H9 (cell line): ENCODE measurements around the gene DESI2. TPM values are rescaled to one million over a fixed set of nuclear protein-coding genes. Genes with fewer than 3 reads are reported as not detected.
"Not testable (repeated sequence)": the region's sequence is repeated elsewhere in the genome, so short reads cannot be mapped to it uniquely, and the experiment has no call there.

Experiments used
- DNase-seq: peaks from one replicate; pipeline ENCODE4 v3.0.0-alpha.2; 2017
- H2AFZ ChIP-seq: one replicate; pipeline ENCODE4 v1.6.1; 2013; ENCODE audit warnings: mild to moderate bottlenecking, low read length, control low read depth, moderate library complexity
- H2AK5ac ChIP-seq: 2 replicates; pipeline ENCODE4 v1.6.1; 2013; ENCODE audit warnings: low read length, control low read depth, mixed read lengths; ENCODE audit not compliant: insufficient read length
- H2BK120ac ChIP-seq: one replicate; pipeline ENCODE4 v1.6.1; 2013; ENCODE audit warnings: low read depth, mild to moderate bottlenecking, low read length, control low read depth, inconsistent platforms; ENCODE audit not compliant: poor library complexity, severe bottlenecking
- H2BK12ac ChIP-seq: 2 replicates; pipeline ENCODE4 v1.6.1; 2013; ENCODE audit warnings: low read length, control low read depth, mixed read lengths, low read depth; ENCODE audit not compliant: insufficient read length
- H2BK15ac ChIP-seq: 2 replicates; pipeline ENCODE4 v1.6.1; 2013; ENCODE audit warnings: low read depth, low read length, control low read depth
- H2BK20ac ChIP-seq: one replicate; pipeline ENCODE4 v1.6.1; 2013; ENCODE audit warnings: low read depth, mild to moderate bottlenecking, low read length, control low read depth, inconsistent platforms; ENCODE audit not compliant: poor library complexity, severe bottlenecking
- H2BK5ac ChIP-seq: 2 replicates; pipeline ENCODE4 v1.6.1; 2013; ENCODE audit warnings: low read length, control low read depth, mixed read lengths; ENCODE audit not compliant: insufficient read length
- H3K14ac ChIP-seq: 2 replicates; pipeline ENCODE4 v1.6.1; 2013; ENCODE audit warnings: low read length, control low read depth; ENCODE audit not compliant: insufficient read depth
- H3K18ac ChIP-seq: 2 replicates; pipeline ENCODE4 v1.6.1; 2013; ENCODE audit warnings: low read depth, mild to moderate bottlenecking, mixed read lengths, low read length, control low read depth; ENCODE audit not compliant: insufficient read length
- H3K23ac ChIP-seq: 2 replicates; pipeline ENCODE4 v1.6.1; 2013; ENCODE audit warnings: low read length, control low read depth, mixed read lengths, low read depth; ENCODE audit not compliant: insufficient read length
- H3K23me2 ChIP-seq: 2 replicates; pipeline ENCODE4 v1.6.1; 2013; ENCODE audit warnings: low read depth, mild to moderate bottlenecking, mixed read lengths, low read length, control low read depth; ENCODE audit not compliant: insufficient read length, poor library complexity, severe bottlenecking
- H3K27ac ChIP-seq: 2 replicates; pipeline ENCODE4 v1.5.1; 2013; ENCODE audit warnings: low read length, control low read depth, mixed read lengths, low read depth; ENCODE audit not compliant: insufficient read length
- H3K27me3 ChIP-seq: 2 replicates; pipeline ENCODE4 v1.6.1; 2013; ENCODE audit warnings: low read length, control low read depth, inconsistent platforms; ENCODE audit not compliant: insufficient read depth
- H3K4ac ChIP-seq: 2 replicates; pipeline ENCODE4 v1.6.1; 2013; ENCODE audit warnings: low read depth, mild to moderate bottlenecking, control low read depth, inconsistent platforms, low read length, moderate library complexity
- H3K4me1 ChIP-seq: 2 replicates; pipeline ENCODE4 v1.6.1; 2013; ENCODE audit warnings: low read length, control low read depth, inconsistent platforms; ENCODE audit not compliant: insufficient read depth
- H3K4me2 ChIP-seq: 2 replicates; pipeline ENCODE4 v1.6.1; 2013; ENCODE audit warnings: low read length, control low read depth, mixed read lengths; ENCODE audit not compliant: insufficient read length, insufficient read depth
- H3K56ac ChIP-seq: 2 replicates; pipeline ENCODE4 v1.6.1; 2013; ENCODE audit warnings: low read depth, mild to moderate bottlenecking, mixed read lengths, low read length, control low read depth; ENCODE audit not compliant: insufficient read length
- H3K79me1 ChIP-seq: 2 replicates; pipeline ENCODE4 v1.6.1; 2013; ENCODE audit warnings: low read depth, mild to moderate bottlenecking, moderate library complexity, low read length, control low read depth, inconsistent platforms; ENCODE audit not compliant: insufficient read depth, poor library complexity, severe bottlenecking
- H3K79me2 ChIP-seq: 2 replicates; pipeline ENCODE4 v1.6.1; 2013; ENCODE audit warnings: low read length, control low read depth, inconsistent platforms; ENCODE audit not compliant: insufficient read depth
- H3K9ac ChIP-seq: 2 replicates; pipeline ENCODE4 v1.6.1; 2013; ENCODE audit warnings: low read length, control low read depth, mixed read lengths; ENCODE audit not compliant: insufficient read length; ENCODE audit errors: extremely low read depth
- H3K9me3 ChIP-seq: one replicate; pipeline ENCODE4 v1.6.1; 2013; ENCODE audit warnings: low read depth, low read length, inconsistent platforms; ENCODE audit not compliant: control insufficient read depth
- H3T11ph ChIP-seq: one replicate; pipeline ENCODE4 v1.6.1; 2013; ENCODE audit warnings: mild to moderate bottlenecking, low read length, control low read depth, inconsistent platforms
- H4K20me1 ChIP-seq: one replicate; pipeline ENCODE4 v1.6.1; 2013; ENCODE audit not compliant: control insufficient read depth, insufficient read length, insufficient read depth
- H4K5ac ChIP-seq: 2 replicates; pipeline ENCODE4 v1.6.1; 2013; ENCODE audit warnings: low read depth, mild to moderate bottlenecking, mixed read lengths, low read length, control low read depth; ENCODE audit not compliant: insufficient read length
- H4K8ac ChIP-seq: replicated peaks from 2 replicates; pipeline ENCODE4 v1.6.1; 2013; ENCODE audit warnings: low read length, control low read depth, mixed read lengths, low read depth; ENCODE audit not compliant: insufficient read length
- H4K91ac ChIP-seq: 2 replicates; pipeline ENCODE4 v1.6.1; 2013; ENCODE audit warnings: low read depth, mild to moderate bottlenecking, moderate library complexity, mixed read lengths, low read length, control low read depth; ENCODE audit not compliant: insufficient read length
- H3K27ac Mint-ChIP-seq, 3 experiments: 2 replicates in 2 of 3; 3 replicates in 1 of 3; pipeline ENCODE4 v1.8.0; 2020 to 2021; ENCODE audit warnings: mixed read lengths in 3 of 3, mild to moderate bottlenecking in 1 of 3, moderate library complexity in 1 of 3
- H3K27me3 Mint-ChIP-seq: 2 replicates; pipeline ENCODE4 v1.8.0; 2021; ENCODE audit warnings: low read depth, mild to moderate bottlenecking, moderate library complexity, mixed read lengths
- H3K36me3 Mint-ChIP-seq, 3 experiments: 2 replicates in 2 of 3; 3 replicates in 1 of 3; pipeline ENCODE4 v1.8.0; 2020 to 2021; ENCODE audit warnings: low read depth in 3 of 3, mixed read lengths in 3 of 3; ENCODE audit not compliant: insufficient read depth in 1 of 3
- H3K4me1 Mint-ChIP-seq, 2 experiments: 2 replicates each; pipeline ENCODE4 v1.8.0; 2020; ENCODE audit warnings: mixed read lengths in 2 of 2
- H3K4me3 Mint-ChIP-seq, 2 experiments: 2 replicates in 1 of 2; 3 replicates in 1 of 2; pipeline ENCODE4 v1.8.0; 2020 to 2021; ENCODE audit warnings: mild to moderate bottlenecking in 2 of 2, mixed read lengths in 2 of 2, moderate library complexity in 1 of 2
- H3K9me3 Mint-ChIP-seq, 2 experiments: 2 replicates in 1 of 2; 3 replicates in 1 of 2; pipeline ENCODE4 v1.8.0; 2020; ENCODE audit warnings: mild to moderate bottlenecking in 2 of 2, mixed read lengths in 2 of 2, moderate library complexity in 1 of 2
- CTCF ChIP-seq: fragments of 200-600 bp; sonication (generic); conservative IDR thresholded peaks from 3 replicates; pipeline ENCODE4 v1.8.0; 2021; ENCODE audit warnings: antibody characterized with exemption, mild to moderate bottlenecking
- WGBS: extraction: QIAGEN DNeasy Blood & Tissue Kit; methylation state at CpG from one replicate; pipeline ENCODE4 v1.1.7; 2013; ENCODE audit warnings: missing lambda C conversion rate, low lambda C conversion rate, mixed read lengths; ENCODE audit not compliant: insufficient read length; ENCODE audit errors: extremely low coverage; 5-methylcytosine and 5-hydroxymethylcytosine counted together
- total RNA-seq: library from RNA; stranded (reverse); gene quantifications from 2 replicates; pipeline ENCODE4 v1.2.1, GENCODE V29; 2021

The DESI2 gene
- total RNA-seq, 1 experiment from 2014 or later = 89.9 TPM

DNA sequence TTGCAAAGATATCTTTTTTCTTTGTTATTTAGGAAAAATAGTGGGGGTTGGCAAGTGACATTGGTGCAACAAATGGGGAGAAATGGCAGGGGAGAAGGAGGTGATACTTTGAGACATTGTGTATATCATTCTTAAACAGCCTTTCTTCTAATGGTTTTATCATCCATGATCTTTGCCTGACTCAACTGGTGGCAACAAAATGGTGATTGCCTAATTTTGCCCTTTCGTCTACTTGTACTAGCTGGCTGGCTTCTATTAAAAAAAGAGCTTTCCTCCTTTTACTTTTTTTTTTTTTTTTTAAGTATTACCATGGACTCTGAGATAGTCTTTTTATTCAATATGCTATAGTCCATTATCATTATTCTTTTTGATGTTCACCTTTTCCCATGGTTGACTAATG lies 27.7 kb downstream of the DESI2 start:
- H3K27me3 ChIP-seq = no peaks in the 10 kb centered on the region
- H3K27ac ChIP-seq = no peak overlapping the region
- Mint-ChIP-seq H3K4me1 (peaks cover 12 to 13% of the 10 kb centered on the region in 2 experiments), H3K4me3 (no peak overlapping the region), H3K9me3 (no peaks in the 10 kb centered on the region), H3K27me3 (no peaks in the 10 kb centered on the region; the same call in 1 of the 2 replicates), H3K27ac (no peak overlapping the region), H3K36me3 (peaks cover 19 to 39% (median 34%) of the 10 kb centered on the region in 3 experiments)
- no peak overlapping the region for H2BK12ac ChIP-seq
- no peak overlapping the region for H3K23ac ChIP-seq
- H3K9me3 ChIP-seq = no peaks in the 10 kb centered on the region
- no peaks in the 10 kb centered on the region; the same call in 1 of the 2 replicates for H3K79me2 ChIP-seq
- no peak overlapping the region for H3K14ac ChIP-seq
- TF ChIP-seq CTCF = no peak
- no peak overlapping the region for H3K56ac ChIP-seq
- no peak overlapping the region for H2BK120ac ChIP-seq
- no peak for DNase-seq
- no peak overlapping the region for H3K4me2 ChIP-seq
- no peak overlapping the region for H2AK5ac ChIP-seq
- no peak overlapping the region for H2BK20ac ChIP-seq
- no peaks in the 10 kb centered on the region for H3K23me2 ChIP-seq
- H4K8ac ChIP-seq = no peak overlapping the region
- H4K5ac ChIP-seq = no peak overlapping the region
- H3K18ac ChIP-seq = no peak overlapping the region
- no CpG with 5 or more reads among the region's 1 CpG for WGBS
- no peak overlapping the region for H3K9ac ChIP-seq
- no peaks in the 10 kb centered on the region for H3K4me1 ChIP-seq
- H4K20me1 ChIP-seq = no peaks in the 10 kb centered on the region
- H2BK15ac ChIP-seq = no peak overlapping the region
- H4K91ac ChIP-seq = no peak overlapping the region
- no peak overlapping the region for H2AFZ ChIP-seq
- H3K4ac ChIP-seq = no peak overlapping the region
- H3T11ph ChIP-seq = no peak overlapping the region
- no peak overlapping the region for H2BK5ac ChIP-seq
- H3K79me1 ChIP-seq = peaks cover 3% of the 10 kb centered on the region

DNA sequence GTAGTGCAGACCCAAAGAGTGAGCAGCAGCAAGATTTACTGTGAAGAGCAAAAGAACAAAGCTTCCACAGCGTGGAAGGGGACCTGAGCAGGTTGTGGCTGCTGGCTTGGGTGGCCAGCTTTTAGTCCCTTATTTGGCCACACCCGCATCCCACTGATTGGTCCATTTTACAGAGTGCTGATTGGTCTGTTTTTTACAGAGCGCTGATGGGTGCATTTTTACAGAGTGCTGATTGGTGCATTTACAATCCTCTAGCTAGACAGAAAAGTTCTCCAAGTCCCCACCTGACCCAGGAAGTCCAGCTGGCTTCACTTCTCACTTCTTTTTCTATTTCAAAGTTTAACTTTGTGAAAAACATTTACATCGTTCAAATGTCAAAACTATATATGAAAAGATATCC lies 29.2 kb downstream of the DESI2 start:
- not testable (repeated sequence) for H3K23me2 ChIP-seq, H2BK12ac ChIP-seq, H3K18ac ChIP-seq, H3K27me3 Mint-ChIP-seq, H4K20me1 ChIP-seq, H2BK20ac ChIP-seq, H3K9ac ChIP-seq, H3K4me2 ChIP-seq, H3K4me1 ChIP-seq, H3K27me3 ChIP-seq, H4K5ac ChIP-seq, H3K23ac ChIP-seq, H3K4ac ChIP-seq, H3K56ac ChIP-seq, H2BK15ac ChIP-seq, H2AFZ ChIP-seq, H3K4me3 Mint-ChIP-seq, H2BK5ac ChIP-seq, H4K8ac ChIP-seq, H3K9me3 ChIP-seq, H3K27ac ChIP-seq, H2AK5ac ChIP-seq, H4K91ac ChIP-seq, H2BK120ac ChIP-seq, DNase-seq, H3T11ph ChIP-seq, H3K79me1 ChIP-seq, H3K14ac ChIP-seq, H3K9me3 Mint-ChIP-seq, H3K79me2 ChIP-seq
- Mint-ChIP-seq H3K27ac (peak overlapping the region in 2 of 3 experiments; percentile 47 to 81; a peak in 3 of 7 replicates), H3K4me1 (peaks cover 12 to 13% of the 10 kb centered on the region in 2 experiments), H3K36me3 (peaks cover 19 to 44% (median 43%) of the 10 kb centered on the region in 3 experiments)
- no CpG with 5 or more reads among the region's 4 CpGs for WGBS
